Measurements from ENCODE around the gene TPRG1.

DNA sequence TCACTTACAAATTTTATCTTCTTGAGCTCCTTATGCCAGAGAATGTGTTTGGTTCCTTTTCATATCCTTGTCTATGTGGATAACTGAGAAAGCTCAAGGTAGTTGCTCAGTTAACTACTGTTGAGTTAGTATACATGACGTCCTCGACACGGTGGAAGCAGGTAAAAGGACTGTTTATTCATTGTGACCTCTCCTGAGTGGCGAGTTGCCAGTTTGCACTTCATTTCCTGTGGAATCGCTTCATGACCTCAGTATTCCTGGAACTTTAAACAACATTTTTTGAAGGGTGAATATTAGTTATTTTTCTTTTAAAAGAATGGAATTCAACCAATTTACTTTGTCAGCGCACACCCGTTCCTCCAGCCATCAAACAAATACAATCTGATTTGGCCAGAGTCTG, 1.2 kb upstream of the TPRG1 start:
- no peak for TF ChIP-seq EP300 (IDR thresholded peaks at IDR 0.05)
- TF ChIP-seq, protein P1, sequence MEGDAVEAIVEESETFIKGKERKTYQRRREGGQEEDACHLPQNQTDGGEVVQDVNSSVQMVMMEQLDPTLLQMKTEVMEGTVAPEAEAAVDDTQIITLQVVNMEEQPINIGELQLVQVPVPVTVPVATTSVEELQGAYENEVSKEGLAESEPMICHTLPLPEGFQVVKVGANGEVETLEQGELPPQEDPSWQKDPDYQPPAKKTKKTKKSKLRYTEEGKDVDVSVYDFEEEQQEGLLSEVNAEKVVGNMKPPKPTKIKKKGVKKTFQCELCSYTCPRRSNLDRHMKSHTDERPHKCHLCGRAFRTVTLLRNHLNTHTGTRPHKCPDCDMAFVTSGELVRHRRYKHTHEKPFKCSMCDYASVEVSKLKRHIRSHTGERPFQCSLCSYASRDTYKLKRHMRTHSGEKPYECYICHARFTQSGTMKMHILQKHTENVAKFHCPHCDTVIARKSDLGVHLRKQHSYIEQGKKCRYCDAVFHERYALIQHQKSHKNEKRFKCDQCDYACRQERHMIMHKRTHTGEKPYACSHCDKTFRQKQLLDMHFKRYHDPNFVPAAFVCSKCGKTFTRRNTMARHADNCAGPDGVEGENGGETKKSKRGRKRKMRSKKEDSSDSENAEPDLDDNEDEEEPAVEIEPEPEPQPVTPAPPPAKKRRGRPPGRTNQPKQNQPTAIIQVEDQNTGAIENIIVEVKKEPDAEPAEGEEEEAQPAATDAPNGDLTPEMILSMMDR (IDR thresholded peaks at IDR 0.05): no peak
